C1 segment of cervical spinal cord (tissue), 14 donors: ENCODE data around the gene TBXAS1.

Experiments
- DNase-seq, 14 donors: peaks; one replicate each; lab custom pipeline; 2025; lab: John Stamatoyannopoulos, UW

Gene TBXAS1

GRCh38 chr7:139854803-139855497 lies 25.9 kb downstream of the TBXAS1 start:
- DNase-seq = no peak

GRCh38 chr7:139855498-139856270 lies 26.6 kb downstream of the TBXAS1 start:
- DNase-seq = peak in 7 of 14 donors; percentile 4 to 51 (median 23)

- DNase-seq = no peak
Observed at GRCh38 chr7:139857791-139858190, 28.7 kb downstream of the TBXAS1 start.

- peak in 6 of 14 donors; percentile 3 to 39 (median 8) for DNase-seq
Observed at GRCh38 chr7:139860090-139860775, 31.2 kb downstream of the TBXAS1 start.

- no peak for DNase-seq
Observed at GRCh38 chr7:139861803-139862202, 32.7 kb downstream of the TBXAS1 start.

GRCh38 chr7:139866047-139866837 lies 37.2 kb downstream of the TBXAS1 start:
- no peak for DNase-seq

GRCh38 chr7:139867847-139868246 lies 38.8 kb downstream of the TBXAS1 start:
- no peak for DNase-seq

- no peak for DNase-seq
Observed at GRCh38 chr7:139869886-139870285, 40.8 kb downstream of the TBXAS1 start.

GRCh38 chr7:139870380-139870779 lies 41.3 kb downstream of the TBXAS1 start:
- no peak for DNase-seq

GRCh38 chr7:139871331-139871730 lies 42.3 kb downstream of the TBXAS1 start:
- no peak for DNase-seq

GRCh38 chr7:139871820-139872219 lies 42.8 kb downstream of the TBXAS1 start:
- no peak for DNase-seq

GRCh38 chr7:139873593-139874301 lies 44.7 kb downstream of the TBXAS1 start:
- DNase-seq = no peak

GRCh38 chr7:139874302-139874629 lies 45.2 kb downstream of the TBXAS1 start:
- DNase-seq = no peak

- no peak for DNase-seq
Observed at GRCh38 chr7:139875821-139876241, 46.8 kb downstream of the TBXAS1 start.

GRCh38 chr7:139876622-139877283 lies 47.7 kb downstream of the TBXAS1 start:
- no peak for DNase-seq

GRCh38 chr7:139883814-139884213 lies 54.8 kb downstream of the TBXAS1 start:
- no peak for DNase-seq

- no peak for DNase-seq
Observed at GRCh38 chr7:139884441-139884840, 55.4 kb downstream of the TBXAS1 start.

GRCh38 chr7:139885511-139885910 lies 56.4 kb downstream of the TBXAS1 start:
- no peak for DNase-seq

GRCh38 chr7:139886206-139886605 lies 57.1 kb downstream of the TBXAS1 start:
- DNase-seq = no peak

- DNase-seq = no peak
Observed at GRCh38 chr7:139886899-139887298, 57.8 kb downstream of the TBXAS1 start.
